Body of pancreas (tissue), 4 donors: Measurements from ENCODE around the gene PRSS36.

Experiments used
- POLR2A ChIP-seq, 3 donors: fragments of 450-650 bp; IDR thresholded peaks; one replicate each; pipeline ENCODE4 v1.6.1; 2016; ENCODE audit warnings: antibody characterized with exemption in 3 of 3, mild to moderate bottlenecking in 2 of 3
- TF ChIP-seq, protein P1 (sequence below), 7 experiments: fragments of 450-650 bp in 4 of 7; fragments of 200-600 bp in 3 of 7; sonication (generic) in 3 of 7; IDR thresholded peaks; one replicate each; pipeline ENCODE4 v1.5.1; 2016 to 2019; ENCODE audit warnings: antibody characterized with exemption in 7 of 7

DNA sequence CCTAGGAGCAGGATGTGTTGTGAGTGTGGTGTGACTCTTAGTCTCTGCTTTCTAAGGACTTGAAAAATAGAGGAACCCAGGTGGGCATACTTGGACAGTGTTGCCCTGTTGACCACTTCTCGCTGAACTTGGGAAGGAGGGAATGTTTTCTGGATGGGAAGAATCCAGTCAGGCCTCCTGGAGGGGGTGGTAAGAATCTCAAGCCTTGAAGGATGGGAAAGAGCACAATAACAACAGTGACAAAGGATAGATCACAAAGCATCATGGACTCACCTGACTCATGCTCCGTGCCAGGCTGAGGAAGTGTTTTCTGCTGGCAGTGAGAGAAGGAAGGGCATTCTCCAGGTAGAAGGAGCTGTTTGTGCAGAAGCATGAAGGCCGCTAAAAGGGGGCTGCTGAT is 24.0 kb downstream of the PRSS36 start:
- TF ChIP-seq, protein P1, sequence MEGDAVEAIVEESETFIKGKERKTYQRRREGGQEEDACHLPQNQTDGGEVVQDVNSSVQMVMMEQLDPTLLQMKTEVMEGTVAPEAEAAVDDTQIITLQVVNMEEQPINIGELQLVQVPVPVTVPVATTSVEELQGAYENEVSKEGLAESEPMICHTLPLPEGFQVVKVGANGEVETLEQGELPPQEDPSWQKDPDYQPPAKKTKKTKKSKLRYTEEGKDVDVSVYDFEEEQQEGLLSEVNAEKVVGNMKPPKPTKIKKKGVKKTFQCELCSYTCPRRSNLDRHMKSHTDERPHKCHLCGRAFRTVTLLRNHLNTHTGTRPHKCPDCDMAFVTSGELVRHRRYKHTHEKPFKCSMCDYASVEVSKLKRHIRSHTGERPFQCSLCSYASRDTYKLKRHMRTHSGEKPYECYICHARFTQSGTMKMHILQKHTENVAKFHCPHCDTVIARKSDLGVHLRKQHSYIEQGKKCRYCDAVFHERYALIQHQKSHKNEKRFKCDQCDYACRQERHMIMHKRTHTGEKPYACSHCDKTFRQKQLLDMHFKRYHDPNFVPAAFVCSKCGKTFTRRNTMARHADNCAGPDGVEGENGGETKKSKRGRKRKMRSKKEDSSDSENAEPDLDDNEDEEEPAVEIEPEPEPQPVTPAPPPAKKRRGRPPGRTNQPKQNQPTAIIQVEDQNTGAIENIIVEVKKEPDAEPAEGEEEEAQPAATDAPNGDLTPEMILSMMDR (IDR thresholded peaks at IDR 0.05) = no peak
- TF ChIP-seq POLR2A (IDR thresholded peaks at IDR 0.05) = no peak
